Measurements from ENCODE around the gene EXOC3L4. TPM values are rescaled to one million over a fixed set of nuclear protein-coding genes. Genes with fewer than 3 reads are reported as not detected.

EXOC3L4 gene
- total RNA-seq = 0.50 TPM in 1 of 2 replicates, not detected in the other

GRCh38 chr14:103094406-103095209, at the start of gene EXOC3L4:
EXOC3L4 (plus strand) TSS chr14:103094725; CDS start chr14:103100220, 5,495 bp downstream.

GRCh38 chr14:103057372-103058163, 37.0 kb upstream of the EXOC3L4 start, which contains the start of gene CDC42BPB:
CDC42BPB (minus strand) TSS chr14:103057549; CDS start chr14:103057173, 376 bp downstream.

DNA sequence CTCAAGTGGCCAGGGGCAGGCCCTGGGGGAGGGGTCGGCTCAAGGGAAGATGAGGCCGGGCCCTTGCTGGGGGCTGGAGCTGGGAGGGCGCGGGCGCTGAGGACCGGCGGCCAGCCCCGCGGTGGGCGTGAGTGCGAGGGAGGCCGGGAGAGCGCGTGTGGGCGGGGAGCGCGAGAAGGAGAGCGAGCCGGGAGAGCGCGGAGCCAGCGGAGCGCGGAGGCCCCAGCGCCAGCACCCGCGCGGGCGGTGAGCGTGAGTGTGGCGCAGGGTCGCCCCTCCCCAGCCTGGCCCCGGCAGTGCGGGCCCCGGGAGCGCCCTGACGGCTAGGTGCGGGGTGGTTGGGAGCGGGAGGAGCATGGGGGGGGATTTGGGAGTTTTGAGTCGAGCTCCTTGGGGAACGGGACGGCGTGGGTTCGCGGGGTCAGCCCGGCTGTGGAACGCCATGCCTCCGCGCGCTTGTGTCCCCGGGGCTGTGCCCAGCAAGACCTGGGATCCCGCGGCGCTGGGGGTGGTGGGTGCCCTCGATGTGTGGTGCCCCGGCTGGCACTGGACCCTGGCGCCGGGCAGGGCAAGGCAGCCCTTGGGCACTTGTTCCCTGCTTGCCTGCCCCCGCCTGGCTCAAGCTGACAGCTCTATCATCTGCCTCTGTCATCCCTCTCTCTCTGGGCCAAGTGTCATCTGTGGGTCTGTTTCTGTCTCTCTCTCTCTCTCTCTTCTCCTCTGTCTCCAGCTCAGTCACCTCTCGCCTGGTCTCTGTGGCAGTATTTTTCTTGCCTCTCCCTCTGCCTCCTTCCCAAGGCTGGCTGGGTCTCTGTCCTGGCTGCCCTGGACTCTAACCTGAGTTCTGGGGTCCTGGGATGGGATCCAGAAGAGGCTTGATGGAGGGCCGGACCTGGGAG, 10.3 kb upstream of the EXOC3L4 start, which contains the start of gene LBHD2:
LBHD2 (plus strand) TSS at position 190 of the 899 bp plus-strand sequence. CDS start 1,803 bp downstream, outside the sequence.

GRCh38 chr14:103122947-103123633, 28.6 kb downstream of the EXOC3L4 start, which contains the start of gene TNFAIP2:
TNFAIP2 (plus strand) TSS chr14:103123461; CDS start chr14:103126458, 2,997 bp downstream.

Other genes with a start within 250 kb of the EXOC3L4 start
- gene AMN, start 172.1 kb upstream of the EXOC3L4 start, total RNA-seq = 0.22 and 0.50 TPM in 2 replicates
- 80.1 and 96.5 TPM in 2 replicates for gene CDC42BPB, start 37.2 kb upstream of the EXOC3L4 start, total RNA-seq
- not detected in 2 replicates for gene LBHD2, start 10.5 kb upstream of the EXOC3L4 start, total RNA-seq
- 29.4 and 42.9 TPM in 2 replicates for gene TNFAIP2, start 28.7 kb downstream of the EXOC3L4 start, total RNA-seq
- 155 and 230 TPM in 2 replicates for gene EIF5, start 239.5 kb downstream of the EXOC3L4 start, total RNA-seq

Data from uterine smooth muscle cell (primary cell).